ENCODE measurements around the gene FAM25A.
A peak's percentile ranks its signal among the peaks of the same experiment; 100 is the strongest.
"Not testable (repeated sequence)": the region's sequence is repeated elsewhere in the genome, so short reads cannot be mapped to it uniquely, and the experiment has no call there.

Gene FAM25A

GRCh38 chr10:87020056-87020455 is at the start of gene FAM25A:
Gene FAM25A, plus strand, starts transcription at chr10:87020294. Its CDS starts 31 bp downstream, at chr10:87020325.
- not testable (repeated sequence) for H3K4me2 ChIP-seq, H3K4me3 ChIP-seq

GRCh38 chr10:86970982-86971231 is 49.2 kb upstream of the FAM25A start:
- Histone ChIP-seq H3K36me3 (no peaks in the 10 kb centered on the region), H3K27me3 (peaks cover 23 to 48% (median 45%) of the 10 kb centered on the region in 11 experiments), H3K4me2 (peak overlapping the region; percentile 72 to 95 (median 86)), H3K9me3 (replicated peaks in 1 of 11) (peaks cover 0 to 8% (median 0%) of the 10 kb centered on the region in 11 experiments; a peak in 2 of 22 replicates), H3K9ac (peak overlapping the region; percentile 56 to 95 (median 76)), H4K20me1 (no peaks in the 10 kb centered on the region), H3K4me1 (peaks cover 17 to 61% (median 36%) of the 10 kb centered on the region in 10 experiments), H3K4me3 (peak overlapping the region; percentile 50 to 70 (median 59)), H3K27ac (peak overlapping the region; percentile 51 to 95 (median 71))
- no peak for TF ChIP-seq Cebpa-rat (IDR thresholded peaks at IDR 0.05)

More at GRCh38 chr10:87020056-87020455, at the start of gene FAM25A:
- not testable (repeated sequence) for H3K36me3 ChIP-seq; H3K27ac ChIP-seq; H3K9me3 ChIP-seq (replicated peaks in 1 of 11); H3K27me3 ChIP-seq; H3K9ac ChIP-seq; H4K20me1 ChIP-seq; H3K4me1 ChIP-seq

GRCh38 chr10:86971232-86971991 is 48.7 kb upstream of the FAM25A start:
- H3K4me2 ChIP-seq, result peak overlapping the region; percentile 72 to 95 (median 86)
- peaks cover 0 to 8% (median 0%) of the 10 kb centered on the region in 11 experiments; a peak in 2 of 22 replicates for H3K9me3 ChIP-seq (replicated peaks in 1 of 11)
- peaks cover 14 to 56% (median 31%) of the 10 kb centered on the region in 10 experiments for H3K4me1 ChIP-seq
- H4K20me1 ChIP-seq, result no peaks in the 10 kb centered on the region
- no peaks in the 10 kb centered on the region for H3K36me3 ChIP-seq
- no peak for TF ChIP-seq Cebpa-rat (IDR thresholded peaks at IDR 0.05)
- H3K4me3 ChIP-seq, result peak overlapping the region; percentile 50 to 70 (median 59)
- H3K27ac ChIP-seq, result peak overlapping the region; percentile 51 to 95 (median 71)
- H3K9ac ChIP-seq, result peak overlapping the region; percentile 56 to 95 (median 76); a peak in 21 of 22 replicates
- peaks cover 23 to 48% (median 45%) of the 10 kb centered on the region in 11 experiments for H3K27me3 ChIP-seq

GRCh38 chr10:86972613-86973380 is 47.3 kb upstream of the FAM25A start:
- Histone ChIP-seq H3K27ac (no peak overlapping the region), H4K20me1 (no peaks in the 10 kb centered on the region), H3K4me3 (no peak overlapping the region), H3K4me2 (no peak overlapping the region), H3K27me3 (peaks cover 19 to 42% (median 39%) of the 10 kb centered on the region in 11 experiments), H3K9me3 (replicated peaks in 1 of 11) (peaks cover 0 to 8% (median 0%) of the 10 kb centered on the region in 11 experiments; a peak in 2 of 22 replicates), H3K36me3 (no peaks in the 10 kb centered on the region), H3K4me1 (peaks cover 13 to 42% (median 25%) of the 10 kb centered on the region in 10 experiments), H3K9ac (no peak overlapping the region)
- no peak for TF ChIP-seq Cebpa-rat (IDR thresholded peaks at IDR 0.05)

GRCh38 chr10:86974484-86974883 is 45.6 kb upstream of the FAM25A start:
- Histone ChIP-seq H3K4me2 (no peak overlapping the region), H3K27me3 (peaks cover 2 to 26% (median 22%) of the 10 kb centered on the region in 11 experiments; a peak in 20 of 22 replicates), H3K36me3 (no peaks in the 10 kb centered on the region), H3K9ac (no peak overlapping the region), H3K4me3 (no peak overlapping the region), H3K27ac (no peak overlapping the region), H3K9me3 (replicated peaks in 1 of 11) (peaks cover 0 to 8% (median 0%) of the 10 kb centered on the region in 11 experiments; a peak in 2 of 22 replicates), H4K20me1 (no peaks in the 10 kb centered on the region), H3K4me1 (peaks cover 13 to 27% (median 25%) of the 10 kb centered on the region in 10 experiments)
- TF ChIP-seq Cebpa-rat (IDR thresholded peaks at IDR 0.05), result no peak

- no peak for TF ChIP-seq Cebpa-rat (IDR thresholded peaks at IDR 0.05)
- H3K27ac ChIP-seq, result no peak overlapping the region
- peaks cover 0 to 5% (median 2%) of the 10 kb centered on the region in 11 experiments; a peak in 10 of 22 replicates for H3K27me3 ChIP-seq
- no peaks in the 10 kb centered on the region for H3K36me3 ChIP-seq
- no peak overlapping the region for H3K4me2 ChIP-seq
- H3K9me3 ChIP-seq (replicated peaks in 1 of 11), result peaks cover 0 to 4% (median 0%) of the 10 kb centered on the region in 11 experiments; a peak in 2 of 22 replicates
- H3K4me1 ChIP-seq, result peaks cover 0 to 29% (median 14%) of the 10 kb centered on the region in 10 experiments; a peak in 17 of 20 replicates
- H3K9ac ChIP-seq, result no peak overlapping the region
- no peaks in the 10 kb centered on the region for H4K20me1 ChIP-seq
- H3K4me3 ChIP-seq, result no peak overlapping the region
Observed at GRCh38 chr10:86976362-86977056, 43.6 kb upstream of the FAM25A start.

- H3K36me3 ChIP-seq; H4K20me1 ChIP-seq; H3K4me3 ChIP-seq; H3K27ac ChIP-seq; H3K27me3 ChIP-seq; H3K9ac ChIP-seq; H3K4me2 ChIP-seq; H3K9me3 ChIP-seq (replicated peaks in 1 of 11): not testable (repeated sequence)
- H3K4me1 ChIP-seq, result peaks cover 0 to 32% (median 7%) of the 10 kb centered on the region in 10 experiments; a peak in 15 of 20 replicates
Observed at GRCh38 chr10:86978457-86978856, 41.6 kb upstream of the FAM25A start.

GRCh38 chr10:86979296-86979818 is 40.7 kb upstream of the FAM25A start:
- TF ChIP-seq Cebpa-rat (IDR thresholded peaks at IDR 0.05), result no peak
- no peaks in the 10 kb centered on the region for H3K9me3 ChIP-seq (replicated peaks in 1 of 11)
- H3K4me3 ChIP-seq, result no peak overlapping the region
- H3K36me3 ChIP-seq, result no peaks in the 10 kb centered on the region
- H3K9ac ChIP-seq, result no peak overlapping the region
- peaks cover 0 to 32% (median 7%) of the 10 kb centered on the region in 10 experiments; a peak in 15 of 20 replicates for H3K4me1 ChIP-seq
- H3K27me3 ChIP-seq, result no peaks in the 10 kb centered on the region
- H3K4me2 ChIP-seq, result peak overlapping the region in 3 of 11 experiments; percentile 50 to 82 (median 66); a peak in 5 of 22 replicates
- H4K20me1 ChIP-seq, result no peaks in the 10 kb centered on the region
- no peak overlapping the region for H3K27ac ChIP-seq

All from BLaER1 treated with 17β-estradiol and CSF1 and Interleukin-3, amounts not matched to agents 10 nM and 100 nM (cell line).